CD14-positive monocyte (primary cell): ENCODE results near the gene C20orf141. TPM values are rescaled to one million over a fixed set of nuclear protein-coding genes. Genes with fewer than 3 reads are reported as not detected.

Experiments used
- DNase-seq, 3 donors: peaks; one replicate each; pipeline ENCODE4 v3.0.0-alpha.2; 2011 to 2022
- H2AFZ ChIP-seq: 2 replicates; pipeline ENCODE4 v1.6.0; 2012; ENCODE audit warnings: mild to moderate bottlenecking, low read depth, low read length, inconsistent platforms; ENCODE audit not compliant: insufficient read depth, poor library complexity, severe bottlenecking
- H3K27ac ChIP-seq, 2 donors: 1 replicate in 1 of 2; 2 replicates in 1 of 2; pipeline ENCODE4 v1.5.1; 2012 to 2013; ENCODE audit warnings: low read length in 2 of 2, control low read depth in 1 of 2, inconsistent platforms in 1 of 2, low read depth in 1 of 2, mild to moderate bottlenecking in 1 of 2
- H3K27me3 ChIP-seq, 2 donors: one replicate each; pipeline versions ENCODE4 v1.6.0 to v1.6.1; 2011 to 2013; ENCODE audit warnings: low read length in 2 of 2; ENCODE audit not compliant: control insufficient read depth in 2 of 2, insufficient read depth in 2 of 2
- H3K36me3 ChIP-seq, 2 donors: replicated peaks in 1 of 2; 1 replicate in 1 of 2; 2 replicates in 1 of 2; pipeline versions ENCODE4 v1.5.1 to v1.6.1; 2012 to 2013; ENCODE audit warnings: low read length in 2 of 2, control low read depth in 1 of 2, inconsistent platforms in 1 of 2, mild to moderate bottlenecking in 1 of 2; ENCODE audit not compliant: insufficient read depth in 2 of 2, control insufficient read depth in 1 of 2
- H3K4me1 ChIP-seq, 2 donors: 1 replicate in 1 of 2; 2 replicates in 1 of 2; pipeline versions ENCODE4 v1.5.1 to v1.6.1; 2012 to 2013; ENCODE audit warnings: low read length in 2 of 2, control low read depth in 1 of 2, inconsistent platforms in 1 of 2, mild to moderate bottlenecking in 1 of 2, moderate library complexity in 1 of 2; ENCODE audit not compliant: insufficient read depth in 2 of 2, control insufficient read depth in 1 of 2
- H3K4me2 ChIP-seq: replicated peaks from 2 replicates; pipeline ENCODE3; 2012; ENCODE audit warnings: low read length, moderate library complexity, mild to moderate bottlenecking; ENCODE audit not compliant: poor library complexity, severe bottlenecking; ENCODE audit errors: extremely low read depth
- H3K4me3 ChIP-seq, 3 experiments: fragments of 200-600 bp in 1 of 3; sonication (generic) in 1 of 3; replicated peaks in 1 of 3; 1 replicate in 2 of 3; 2 replicates in 1 of 3; pipeline ENCODE4 v1.5.1; 2011 to 2013; ENCODE audit warnings: low read length in 3 of 3, mild to moderate bottlenecking in 3 of 3, control low read depth in 2 of 3, low read depth in 2 of 3, inconsistent platforms in 1 of 3, moderate library complexity in 1 of 3
- H3K79me2 ChIP-seq: 2 replicates; pipeline ENCODE4 v1.6.0; 2012; ENCODE audit warnings: mild to moderate bottlenecking, control low read depth, inconsistent platforms, low read length, moderate library complexity; ENCODE audit not compliant: insufficient read depth
- H3K9ac ChIP-seq: 2 replicates; pipeline ENCODE4 v1.6.0; 2017; ENCODE audit warnings: low read length, mild to moderate bottlenecking; ENCODE audit not compliant: insufficient read depth, poor library complexity, severe bottlenecking
- H3K9me3 ChIP-seq, 2 donors: replicated peaks in 1 of 2; 1 replicate in 1 of 2; 2 replicates in 1 of 2; pipeline versions ENCODE4 v1.5.1 to v1.6.1; 2012 to 2013; ENCODE audit warnings: low read length in 2 of 2, control low read depth in 1 of 2; ENCODE audit not compliant: control insufficient read depth in 1 of 2, insufficient read depth in 1 of 2
- H4K20me1 ChIP-seq: 2 replicates; pipeline ENCODE4 v1.6.0; 2012; ENCODE audit warnings: mild to moderate bottlenecking, low read length, control low read depth, moderate library complexity; ENCODE audit not compliant: insufficient read depth
- H3K27ac Mint-ChIP-seq, 7 donors: one replicate each; pipeline ENCODE4 v1.8.0; 2020; ENCODE audit warnings: mild to moderate bottlenecking in 7 of 7, mixed read lengths in 7 of 7, moderate library complexity in 6 of 7, inconsistent platforms in 2 of 7
- H3K27me3 Mint-ChIP-seq, 3 donors: one replicate each; pipeline ENCODE4 v1.8.0; 2021 to 2022; ENCODE audit warnings: low read depth in 3 of 3, mild to moderate bottlenecking in 3 of 3, mixed read lengths in 3 of 3, moderate library complexity in 3 of 3, inconsistent platforms in 1 of 3
- H3K36me3 Mint-ChIP-seq, 2 donors: one replicate each; pipeline ENCODE4 v1.8.0; 2020; ENCODE audit warnings: mixed read lengths in 2 of 2, inconsistent platforms in 1 of 2, mild to moderate bottlenecking in 1 of 2
- H3K4me1 Mint-ChIP-seq: one replicate; pipeline ENCODE4 v1.8.0; 2020; ENCODE audit warnings: mild to moderate bottlenecking, mixed read lengths
- H3K4me3 Mint-ChIP-seq, 2 donors: one replicate each; pipeline ENCODE4 v1.8.0; 2020; ENCODE audit warnings: mild to moderate bottlenecking in 2 of 2, mixed read lengths in 2 of 2, moderate library complexity in 1 of 2
- H3K9me3 Mint-ChIP-seq, 7 donors: one replicate each; pipeline ENCODE4 v1.8.0; 2020 to 2022; ENCODE audit warnings: mixed read lengths in 7 of 7, mild to moderate bottlenecking in 6 of 7, moderate library complexity in 6 of 7, inconsistent platforms in 2 of 7
- WGBS: methylation state at CpG from one replicate; pipeline ENCODE4 v1.1.5; 2013; ENCODE audit warnings: missing lambda C conversion rate; ENCODE audit not compliant: insufficient coverage; 5-methylcytosine and 5-hydroxymethylcytosine counted together
- intact Hi-C, 2 donors: fragments of 100-400 bp; cut with micrococcal nuclease; formaldehyde crosslinking; loops; one replicate each; pipeline versions ENCODE4 v1.15.0 to v1.15.1; 2023
- polyA plus RNA-seq, 3 donors: library from polyadenylated mRNA; depleted of rRNA in 1 of 3; unstranded in 2 of 3; stranded (reverse) in 1 of 3; fragments of 300-500 nt in 2 of 3; fragments of >200 nt in 1 of 3; fragmentation: Illumina TruSeq in 2 of 3; gene quantifications; 1 replicate in 2 of 3; 2 replicates in 1 of 3; pipeline ENCODE4 v1.2.3, GENCODE V29; 2012 to 2021
- TF ChIP-seq, protein P1 (sequence below): fragments of 200-600 bp; IDR thresholded peaks from one replicate; pipeline ENCODE4 v1.8.0; 2022; ENCODE audit warnings: antibody characterized with exemption, mild to moderate bottlenecking

Gene C20orf141
- polyA plus RNA-seq, 3 donors, result not detected

DNA sequence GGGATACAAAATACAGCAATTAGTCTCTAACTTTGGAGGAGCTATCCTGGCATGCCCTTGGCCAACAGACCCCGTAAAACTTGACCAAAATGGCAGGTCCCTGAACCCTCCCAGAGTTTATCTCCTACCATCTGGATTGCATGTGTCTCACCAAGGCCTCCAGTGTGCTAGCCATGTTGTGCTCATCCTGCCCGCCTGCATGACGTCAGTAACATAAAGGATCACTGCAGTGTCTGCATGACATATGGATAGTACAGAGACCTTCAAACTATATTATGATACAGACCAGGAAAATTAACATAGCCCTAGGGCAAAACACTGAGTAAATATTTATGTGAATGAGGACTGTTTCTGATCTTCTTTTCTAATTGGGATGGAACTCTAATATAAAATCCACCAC is 39.6 kb upstream of the C20orf141 start:
- H3K9me3 ChIP-seq, result no peaks in the 10 kb centered on the region
- TF ChIP-seq, protein P1, sequence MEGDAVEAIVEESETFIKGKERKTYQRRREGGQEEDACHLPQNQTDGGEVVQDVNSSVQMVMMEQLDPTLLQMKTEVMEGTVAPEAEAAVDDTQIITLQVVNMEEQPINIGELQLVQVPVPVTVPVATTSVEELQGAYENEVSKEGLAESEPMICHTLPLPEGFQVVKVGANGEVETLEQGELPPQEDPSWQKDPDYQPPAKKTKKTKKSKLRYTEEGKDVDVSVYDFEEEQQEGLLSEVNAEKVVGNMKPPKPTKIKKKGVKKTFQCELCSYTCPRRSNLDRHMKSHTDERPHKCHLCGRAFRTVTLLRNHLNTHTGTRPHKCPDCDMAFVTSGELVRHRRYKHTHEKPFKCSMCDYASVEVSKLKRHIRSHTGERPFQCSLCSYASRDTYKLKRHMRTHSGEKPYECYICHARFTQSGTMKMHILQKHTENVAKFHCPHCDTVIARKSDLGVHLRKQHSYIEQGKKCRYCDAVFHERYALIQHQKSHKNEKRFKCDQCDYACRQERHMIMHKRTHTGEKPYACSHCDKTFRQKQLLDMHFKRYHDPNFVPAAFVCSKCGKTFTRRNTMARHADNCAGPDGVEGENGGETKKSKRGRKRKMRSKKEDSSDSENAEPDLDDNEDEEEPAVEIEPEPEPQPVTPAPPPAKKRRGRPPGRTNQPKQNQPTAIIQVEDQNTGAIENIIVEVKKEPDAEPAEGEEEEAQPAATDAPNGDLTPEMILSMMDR, result no peak
- no peak overlapping the region for H2AFZ ChIP-seq
- H3K79me2 ChIP-seq, result no peaks in the 10 kb centered on the region
- no peaks in the 10 kb centered on the region for H3K36me3 Mint-ChIP-seq
- DNase-seq, result no peak
- no peak overlapping the region for H3K27ac Mint-ChIP-seq
- no peaks in the 10 kb centered on the region for H3K36me3 ChIP-seq
- H3K4me1 Mint-ChIP-seq, result peaks cover 23% of the 10 kb centered on the region
- WGBS, result 88% methylated on average over 1 of the region's 3 CpGs
- H3K4me3 ChIP-seq, result no peak overlapping the region
- intact Hi-C loops, result no loop called here
- no peak overlapping the region for H3K9ac ChIP-seq
- H3K4me1 ChIP-seq, result no peaks in the 10 kb centered on the region
- H3K4me2 ChIP-seq, result no peak overlapping the region
- no peak overlapping the region for H3K4me3 Mint-ChIP-seq
- H3K27ac ChIP-seq, result no peak overlapping the region
- H3K27me3 ChIP-seq, result no peaks in the 10 kb centered on the region
- H3K27me3 Mint-ChIP-seq, result peaks cover 6 to 10% (median 7%) of the 10 kb centered on the region in 3 donors
- peaks cover 0 to 6% (median 2%) of the 10 kb centered on the region in 7 donors for H3K9me3 Mint-ChIP-seq
- H4K20me1 ChIP-seq, result no peaks in the 10 kb centered on the region

DNA sequence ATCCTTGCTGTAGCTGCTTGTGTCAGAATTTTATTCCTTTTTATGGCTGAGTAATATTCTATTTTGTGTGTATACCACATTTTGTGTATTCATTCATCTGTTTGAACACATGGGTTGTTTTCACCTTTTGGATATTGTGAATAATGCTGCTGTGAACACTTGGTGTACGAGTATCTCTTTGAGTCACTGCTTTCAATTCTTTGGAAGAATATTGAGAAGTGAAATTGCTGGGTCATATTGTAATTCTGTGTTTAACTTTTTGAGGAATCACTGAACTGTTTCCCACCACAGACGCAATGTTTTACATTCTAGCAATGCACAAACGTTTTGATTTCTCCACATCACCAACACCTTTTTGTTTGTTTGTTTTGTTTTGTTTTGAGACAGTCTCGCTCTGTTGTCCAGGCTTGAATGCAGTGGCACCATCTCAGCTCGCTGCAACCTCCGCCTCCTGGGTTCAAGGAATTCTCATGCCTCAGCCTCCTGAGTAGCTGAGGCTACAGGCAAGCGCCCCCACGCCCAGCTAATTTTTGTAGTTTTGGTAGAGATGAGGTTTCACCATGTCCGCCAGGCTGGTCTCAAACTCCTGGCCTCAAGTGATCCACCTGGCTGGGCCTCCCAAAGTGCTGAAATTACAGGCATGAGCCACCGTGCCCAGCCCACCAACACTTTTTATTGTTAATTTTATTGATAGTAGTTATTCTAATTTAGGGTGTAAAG is 36.0 kb upstream of the C20orf141 start:
- Histone ChIP-seq H3K36me3 (no peaks in the 10 kb centered on the region), H3K27ac (no peak overlapping the region), H3K4me1 (no peaks in the 10 kb centered on the region), H3K79me2 (no peaks in the 10 kb centered on the region), H3K4me3 (no peak overlapping the region), H4K20me1 (no peaks in the 10 kb centered on the region), H3K4me2 (no peak overlapping the region), H2AFZ (no peak overlapping the region), H3K9me3 (no peaks in the 10 kb centered on the region), H3K9ac (no peak overlapping the region), H3K27me3 (peaks cover 0 to 4% of the 10 kb centered on the region in 2 donors)
- intact Hi-C loops, result no loop called here
- H3K4me3 Mint-ChIP-seq, result no peak overlapping the region
- peaks cover 8% of the 10 kb centered on the region for H3K4me1 Mint-ChIP-seq
- TF ChIP-seq, protein P1, result no peak
- 100% methylated on average over 1 of the region's 10 CpGs for WGBS
- DNase-seq, result no peak
- peaks cover 8 to 15% (median 12%) of the 10 kb centered on the region in 3 donors for H3K27me3 Mint-ChIP-seq
- H3K9me3 Mint-ChIP-seq, result peaks cover 0 to 6% (median 2%) of the 10 kb centered on the region in 7 donors
- H3K36me3 Mint-ChIP-seq, result no peaks in the 10 kb centered on the region
- H3K27ac Mint-ChIP-seq, result peak overlapping the region in 1 of 7 donors; percentile 57
